ENCODE results near the gene ANKRD27.

Gene ANKRD27

GRCh38 chr19:32674931-32675719, at the start of gene ANKRD27:
Gene ANKRD27 (minus strand): TSS chr19:32675180. CDS start chr19:32659015, 16,165 bp downstream.
- H3K9me3 ChIP-seq (ENCODE audit: control insufficient read depth, insufficient read depth, low read depth, low read length), result no peaks in the 10 kb centered on the region
- CTCF ChIA-PET, result interaction anchor here (0.6 to 3.1 kb wide), 3 partner anchors 16 to 70 kb away, joined by 3 to 16 read pairs (median 3); partner anchors contain the start of gene NUDT19
- H3K36me3 ChIP-seq (ENCODE audit: control insufficient read depth in 2 of 2, insufficient read depth in 1 of 2, low read length in 2 of 2), result peaks cover 0 to 13% of the 10 kb centered on the region in 2 experiments; a peak in 1 of 3 replicates
- H3K4me1 ChIP-seq (ENCODE audit: control insufficient read depth, insufficient read depth, low read length), result peaks cover 26% of the 10 kb centered on the region
- peak within 1 kb of the TSS; percentile 82 for H3K27ac ChIP-seq (ENCODE audit: extremely low read depth, low read depth, low read length)
- peak within 1 kb of the TSS; percentile 75 for H3K4me3 ChIP-seq (ENCODE audit: low read depth, low read length)
- POLR2A ChIA-PET, result interaction anchor here (0.5 to 4.0 kb wide), 15 partner anchors 11 to 1687 kb away, joined by 3 to 44 read pairs (median 4); partner anchors contain the start of genes CEP89, DPY19L3, FAAP24 and NUDT19
- peak; percentile 46; the same call in 1 of the 2 replicates for TF ChIP-seq ZFP69B (tag by site-specific recombination; IDR thresholded peaks at IDR 0.05)
- TF ChIP-seq, protein P1, sequence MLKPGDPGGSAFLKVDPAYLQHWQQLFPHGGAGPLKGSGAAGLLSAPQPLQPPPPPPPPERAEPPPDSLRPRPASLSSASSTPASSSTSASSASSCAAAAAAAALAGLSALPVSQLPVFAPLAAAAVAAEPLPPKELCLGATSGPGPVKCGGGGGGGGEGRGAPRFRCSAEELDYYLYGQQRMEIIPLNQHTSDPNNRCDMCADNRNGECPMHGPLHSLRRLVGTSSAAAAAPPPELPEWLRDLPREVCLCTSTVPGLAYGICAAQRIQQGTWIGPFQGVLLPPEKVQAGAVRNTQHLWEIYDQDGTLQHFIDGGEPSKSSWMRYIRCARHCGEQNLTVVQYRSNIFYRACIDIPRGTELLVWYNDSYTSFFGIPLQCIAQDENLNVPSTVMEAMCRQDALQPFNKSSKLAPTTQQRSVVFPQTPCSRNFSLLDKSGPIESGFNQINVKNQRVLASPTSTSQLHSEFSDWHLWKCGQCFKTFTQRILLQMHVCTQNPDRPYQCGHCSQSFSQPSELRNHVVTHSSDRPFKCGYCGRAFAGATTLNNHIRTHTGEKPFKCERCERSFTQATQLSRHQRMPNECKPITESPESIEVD (tag by site-specific recombination; IDR thresholded peaks at IDR 0.05), result no peak
- peak; percentile 24; the same call in 1 of the 2 replicates for TF ChIP-seq ZNF146 (tag by site-specific recombination; IDR thresholded peaks at IDR 0.05)
- TF ChIP-seq ZNF704 (tag by site-specific recombination; IDR thresholded peaks at IDR 0.05), result peak; percentile 4; the same call in 1 of the 2 replicates
- TF ChIP-seq ZNF660 (tag by site-specific recombination; IDR thresholded peaks at IDR 0.05), result peak; percentile 72
- TF ChIP-seq ZNF37A (tag by site-specific recombination; IDR thresholded peaks at IDR 0.05), result no peak
- TF ChIP-seq, protein P2, sequence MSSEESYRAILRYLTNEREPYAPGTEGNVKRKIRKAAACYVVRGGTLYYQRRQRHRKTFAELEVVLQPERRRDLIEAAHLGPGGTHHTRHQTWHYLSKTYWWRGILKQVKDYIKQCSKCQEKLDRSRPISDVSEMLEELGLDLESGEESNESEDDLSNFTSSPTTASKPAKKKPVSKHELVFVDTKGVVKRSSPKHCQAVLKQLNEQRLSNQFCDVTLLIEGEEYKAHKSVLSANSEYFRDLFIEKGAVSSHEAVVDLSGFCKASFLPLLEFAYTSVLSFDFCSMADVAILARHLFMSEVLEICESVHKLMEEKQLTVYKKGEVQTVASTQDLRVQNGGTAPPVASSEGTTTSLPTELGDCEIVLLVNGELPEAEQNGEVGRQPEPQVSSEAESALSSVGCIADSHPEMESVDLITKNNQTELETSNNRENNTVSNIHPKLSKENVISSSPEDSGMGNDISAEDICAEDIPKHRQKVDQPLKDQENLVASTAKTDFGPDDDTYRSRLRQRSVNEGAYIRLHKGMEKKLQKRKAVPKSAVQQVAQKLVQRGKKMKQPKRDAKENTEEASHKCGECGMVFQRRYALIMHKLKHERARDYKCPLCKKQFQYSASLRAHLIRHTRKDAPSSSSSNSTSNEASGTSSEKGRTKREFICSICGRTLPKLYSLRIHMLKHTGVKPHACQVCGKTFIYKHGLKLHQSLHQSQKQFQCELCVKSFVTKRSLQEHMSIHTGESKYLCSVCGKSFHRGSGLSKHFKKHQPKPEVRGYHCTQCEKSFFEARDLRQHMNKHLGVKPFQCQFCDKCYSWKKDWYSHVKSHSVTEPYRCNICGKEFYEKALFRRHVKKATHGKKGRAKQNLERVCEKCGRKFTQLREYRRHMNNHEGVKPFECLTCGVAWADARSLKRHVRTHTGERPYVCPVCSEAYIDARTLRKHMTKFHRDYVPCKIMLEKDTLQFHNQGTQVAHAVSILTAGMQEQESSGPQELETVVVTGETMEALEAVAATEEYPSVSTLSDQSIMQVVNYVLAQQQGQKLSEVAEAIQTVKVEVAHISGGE (tag by site-specific recombination; conservative IDR thresholded peaks at IDR 0.05; ENCODE audit: low read depth), result peak; percentile 27; the same call in 1 of the 2 replicates
- peak; percentile 13; the same call in 1 of the 2 replicates for TF ChIP-seq ZNF692 (tag by site-specific recombination; IDR thresholded peaks at IDR 0.05)
- TF ChIP-seq ZNF391 (tag by site-specific recombination; IDR thresholded peaks at IDR 0.05; ENCODE audit: borderline replicate concordance, low read depth), result peak; percentile 65; the same call in 1 of the 2 replicates
- TF ChIP-seq, protein P3, sequence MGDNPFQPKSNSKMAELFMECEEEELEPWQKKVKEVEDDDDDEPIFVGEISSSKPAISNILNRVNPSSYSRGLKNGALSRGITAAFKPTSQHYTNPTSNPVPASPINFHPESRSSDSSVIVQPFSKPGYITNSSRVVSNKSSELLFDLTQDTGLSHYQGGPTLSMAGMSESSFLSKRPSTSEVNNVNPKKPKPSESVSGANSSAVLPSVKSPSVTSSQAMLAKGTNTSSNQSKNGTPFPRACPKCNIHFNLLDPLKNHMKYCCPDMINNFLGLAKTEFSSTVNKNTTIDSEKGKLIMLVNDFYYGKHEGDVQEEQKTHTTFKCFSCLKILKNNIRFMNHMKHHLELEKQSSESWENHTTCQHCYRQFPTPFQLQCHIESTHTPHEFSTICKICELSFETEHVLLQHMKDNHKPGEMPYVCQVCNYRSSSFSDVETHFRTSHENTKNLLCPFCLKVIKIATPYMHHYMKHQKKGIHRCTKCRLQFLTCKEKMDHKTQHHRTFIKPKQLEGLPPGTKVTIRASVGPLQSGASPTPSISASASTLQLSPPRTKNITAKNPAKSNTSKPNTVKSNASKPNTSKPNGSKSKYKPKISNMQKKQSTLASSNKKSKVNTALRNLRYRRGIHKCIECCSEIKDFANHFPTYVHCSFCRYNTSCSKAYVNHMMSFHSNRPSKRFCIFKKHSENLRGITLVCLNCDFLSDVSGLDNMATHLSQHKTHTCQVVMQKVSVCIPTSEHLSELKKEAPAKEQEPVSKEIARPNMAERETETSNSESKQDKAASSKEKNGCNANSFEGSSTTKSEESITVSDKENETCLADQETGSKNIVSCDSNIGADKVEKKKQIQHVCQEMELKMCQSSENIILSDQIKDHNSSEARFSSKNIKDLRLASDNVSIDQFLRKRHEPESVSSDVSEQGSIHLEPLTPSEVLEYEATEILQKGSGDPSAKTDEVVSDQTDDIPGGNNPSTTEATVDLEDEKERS (tag by site-specific recombination; IDR thresholded peaks at IDR 0.05), result no peak; the same call in 1 of the 2 replicates
- TF ChIP-seq ZBTB7A (tag by site-specific recombination; IDR thresholded peaks at IDR 0.05; ENCODE audit: low read depth), result peak; percentile 23; the same call in 1 of the 2 replicates
- TF ChIP-seq, protein P4, sequence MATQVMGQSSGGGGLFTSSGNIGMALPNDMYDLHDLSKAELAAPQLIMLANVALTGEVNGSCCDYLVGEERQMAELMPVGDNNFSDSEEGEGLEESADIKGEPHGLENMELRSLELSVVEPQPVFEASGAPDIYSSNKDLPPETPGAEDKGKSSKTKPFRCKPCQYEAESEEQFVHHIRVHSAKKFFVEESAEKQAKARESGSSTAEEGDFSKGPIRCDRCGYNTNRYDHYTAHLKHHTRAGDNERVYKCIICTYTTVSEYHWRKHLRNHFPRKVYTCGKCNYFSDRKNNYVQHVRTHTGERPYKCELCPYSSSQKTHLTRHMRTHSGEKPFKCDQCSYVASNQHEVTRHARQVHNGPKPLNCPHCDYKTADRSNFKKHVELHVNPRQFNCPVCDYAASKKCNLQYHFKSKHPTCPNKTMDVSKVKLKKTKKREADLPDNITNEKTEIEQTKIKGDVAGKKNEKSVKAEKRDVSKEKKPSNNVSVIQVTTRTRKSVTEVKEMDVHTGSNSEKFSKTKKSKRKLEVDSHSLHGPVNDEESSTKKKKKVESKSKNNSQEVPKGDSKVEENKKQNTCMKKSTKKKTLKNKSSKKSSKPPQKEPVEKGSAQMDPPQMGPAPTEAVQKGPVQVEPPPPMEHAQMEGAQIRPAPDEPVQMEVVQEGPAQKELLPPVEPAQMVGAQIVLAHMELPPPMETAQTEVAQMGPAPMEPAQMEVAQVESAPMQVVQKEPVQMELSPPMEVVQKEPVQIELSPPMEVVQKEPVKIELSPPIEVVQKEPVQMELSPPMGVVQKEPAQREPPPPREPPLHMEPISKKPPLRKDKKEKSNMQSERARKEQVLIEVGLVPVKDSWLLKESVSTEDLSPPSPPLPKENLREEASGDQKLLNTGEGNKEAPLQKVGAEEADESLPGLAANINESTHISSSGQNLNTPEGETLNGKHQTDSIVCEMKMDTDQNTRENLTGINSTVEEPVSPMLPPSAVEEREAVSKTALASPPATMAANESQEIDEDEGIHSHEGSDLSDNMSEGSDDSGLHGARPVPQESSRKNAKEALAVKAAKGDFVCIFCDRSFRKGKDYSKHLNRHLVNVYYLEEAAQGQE (tag by site-specific recombination; IDR thresholded peaks at IDR 0.05), result peak; percentile 52; the same call in 1 of the 2 replicates
- TF ChIP-seq, protein P5, sequence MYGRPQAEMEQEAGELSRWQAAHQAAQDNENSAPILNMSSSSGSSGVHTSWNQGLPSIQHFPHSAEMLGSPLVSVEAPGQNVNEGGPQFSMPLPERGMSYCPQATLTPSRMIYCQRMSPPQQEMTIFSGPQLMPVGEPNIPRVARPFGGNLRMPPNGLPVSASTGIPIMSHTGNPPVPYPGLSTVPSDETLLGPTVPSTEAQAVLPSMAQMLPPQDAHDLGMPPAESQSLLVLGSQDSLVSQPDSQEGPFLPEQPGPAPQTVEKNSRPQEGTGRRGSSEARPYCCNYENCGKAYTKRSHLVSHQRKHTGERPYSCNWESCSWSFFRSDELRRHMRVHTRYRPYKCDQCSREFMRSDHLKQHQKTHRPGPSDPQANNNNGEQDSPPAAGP (tag by site-specific recombination; IDR thresholded peaks at IDR 0.05), result peak; percentile 33
- no peak for TF ChIP-seq ZNF544 (tag by site-specific recombination; IDR thresholded peaks at IDR 0.05)
- TF ChIP-seq ZFHX2 (tag by site-specific recombination; conservative IDR thresholded peaks at IDR 0.05), result peak; percentile 42
- TF ChIP-seq SALL2 (tag by site-specific recombination; IDR thresholded peaks at IDR 0.05; ENCODE audit: borderline replicate concordance), result no peak
- peak; percentile 95 for TF ChIP-seq KLF8 (tag by site-specific recombination; IDR thresholded peaks at IDR 0.05)
- peak; percentile 99 for TF ChIP-seq SP3 (tag by site-specific recombination; IDR thresholded peaks at IDR 0.05)

All from HEK293 (cell line).